Stimulated activated effector memory CD8-positive, alpha-beta T cell treated with anti-CD3 and anti-CD28 coated beads, Interleukin-12 subunit alpha, Interleukin-12 subunit beta, amount 100 ng/mL, for 72 hours (primary cell): ENCODE results near the gene RFNG.

Experiments
- ATAC-seq: fragments of 150-1000 bp; cut with Tn5 transposase; 2 replicates; pipeline ENCODE4 v1.10.0; 2021
- DNase-seq, 2 donors: peaks; one replicate each; pipeline ENCODE4 v3.0.0; 2021 to 2022; ENCODE audit warnings: low spot score in 2 of 2
- H3K27ac Mint-ChIP-seq: one replicate; pipeline ENCODE4 v1.8.0; 2022; ENCODE audit warnings: mild to moderate bottlenecking, mixed read lengths
- H3K36me3 Mint-ChIP-seq: one replicate; pipeline ENCODE4 v1.8.0; 2022; ENCODE audit warnings: mild to moderate bottlenecking, mixed read lengths
- H3K4me1 Mint-ChIP-seq: one replicate; pipeline ENCODE4 v1.8.0; 2022; ENCODE audit warnings: mixed read lengths
- H3K4me3 Mint-ChIP-seq: one replicate; pipeline ENCODE4 v1.8.0; 2022; ENCODE audit warnings: mild to moderate bottlenecking, mixed read lengths
- H3K9me3 Mint-ChIP-seq: one replicate; pipeline ENCODE4 v1.8.0; 2022; ENCODE audit warnings: mixed read lengths

The RFNG gene

DNA sequence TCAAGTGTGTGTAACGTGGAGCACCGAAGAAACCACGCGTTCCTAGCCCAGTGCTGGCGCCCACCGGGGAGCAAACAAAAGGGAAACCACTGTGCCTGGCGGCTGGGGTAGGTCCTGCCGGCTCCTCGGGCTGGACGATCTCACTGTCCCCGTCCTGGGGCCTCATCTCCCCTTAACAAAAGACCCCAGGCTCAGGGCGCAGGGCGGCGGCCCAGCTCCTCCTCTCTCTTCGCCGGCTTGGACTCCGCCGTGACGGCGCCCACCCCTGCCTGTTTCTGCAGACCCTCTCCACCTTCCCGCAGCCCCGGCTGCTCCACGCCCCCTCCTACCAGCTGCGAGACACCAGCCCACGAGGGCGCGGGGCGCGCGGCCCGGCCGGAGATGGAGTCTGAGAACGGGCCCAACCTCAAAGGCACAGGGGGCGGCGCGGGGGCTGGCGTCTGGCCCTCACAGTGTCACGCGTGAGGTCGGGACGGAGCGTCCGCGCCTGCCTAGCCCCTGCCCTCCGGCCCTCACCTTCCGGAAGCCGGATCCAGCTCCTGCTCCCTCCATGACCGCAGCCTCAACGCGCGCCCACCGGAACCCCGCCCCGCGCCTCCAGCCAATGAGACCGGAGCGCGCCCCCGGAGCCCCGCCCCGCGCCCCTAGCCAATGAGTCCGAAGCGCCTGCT lies 29.2 kb downstream of the RFNG start, which contains the start of gene CENPX:
Gene CENPX, minus strand, starts transcription at position 569 of the 671 bp plus-strand sequence. Its CDS starts 17 bp downstream, at position 552.
- DNase-seq, result peak in 1 of 2 donors; percentile 66
- Mint-ChIP-seq H3K27ac (peak within 1 kb of the TSS; percentile 68), H3K9me3 (no peaks in the 10 kb centered on the region), H3K4me3 (peak within 1 kb of the TSS; percentile 79), H3K4me1 (peaks cover 32% of the 10 kb centered on the region), H3K36me3 (peaks cover 20% of the 10 kb centered on the region)
- peak; percentile 17 for ATAC-seq

GRCh38 chr17:82021900-82022309 lies 29.7 kb downstream of the RFNG start:
- Mint-ChIP-seq H3K36me3 (peaks cover 18% of the 10 kb centered on the region), H3K4me1 (peaks cover 26% of the 10 kb centered on the region), H3K4me3 (peak overlapping the region; percentile 79), H3K9me3 (no peaks in the 10 kb centered on the region), H3K27ac (peak overlapping the region; percentile 68)
- DNase-seq (no peak), ATAC-seq (no peak)

DNA sequence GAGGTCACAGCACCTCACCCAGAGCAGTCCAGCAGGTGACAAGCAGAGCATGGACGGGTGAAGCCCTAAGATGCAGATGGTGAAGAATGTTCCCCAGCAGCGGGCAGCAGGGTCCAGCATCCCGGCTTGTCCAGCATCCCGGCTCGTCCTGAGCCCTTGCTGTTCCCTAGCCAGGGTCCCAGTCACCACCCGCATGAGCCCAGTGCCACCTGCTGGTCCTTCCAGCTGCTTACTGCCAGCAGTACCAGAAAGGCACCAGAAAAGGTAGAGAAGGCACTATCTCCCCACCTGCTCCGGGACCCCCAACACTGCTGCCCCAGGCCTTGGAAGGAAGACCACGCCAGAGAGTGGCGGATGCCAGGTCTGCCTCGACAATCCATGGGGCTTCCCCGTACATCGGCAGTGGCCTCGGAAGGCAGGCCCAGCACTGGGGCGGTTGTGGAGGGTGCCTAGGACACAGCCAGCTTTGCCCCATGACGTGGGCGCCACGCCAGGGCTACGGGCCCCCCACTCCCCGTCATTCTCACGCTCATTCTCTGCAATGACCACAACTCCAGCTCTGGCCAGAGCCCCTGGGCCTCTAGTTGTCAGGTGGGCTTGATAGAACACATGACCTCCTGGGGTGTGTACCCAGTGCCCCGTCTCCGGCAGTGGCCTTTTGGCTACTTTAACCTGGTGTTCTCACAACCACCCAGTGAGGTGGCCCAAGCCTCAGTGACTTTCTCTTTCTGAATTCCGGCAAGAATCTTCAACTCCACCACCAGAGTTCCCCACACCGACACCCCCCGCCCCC lies 30.3 kb downstream of the RFNG start:
- DNase-seq, result peak in 1 of 2 donors; percentile 75
- H3K4me3 Mint-ChIP-seq, result peak overlapping the region; percentile 79

GRCh38 chr17:82020572-82021106 lies 31.0 kb downstream of the RFNG start:
- ATAC-seq, result no peak

More for the DNA sequence above, 30.3 kb downstream of the RFNG start:
- ATAC-seq, result no peak
- Mint-ChIP-seq H3K4me1 (peaks cover 26% of the 10 kb centered on the region), H3K27ac (peak overlapping the region; percentile 68), H3K36me3 (peaks cover 18% of the 10 kb centered on the region), H3K9me3 (no peaks in the 10 kb centered on the region)

DNA sequence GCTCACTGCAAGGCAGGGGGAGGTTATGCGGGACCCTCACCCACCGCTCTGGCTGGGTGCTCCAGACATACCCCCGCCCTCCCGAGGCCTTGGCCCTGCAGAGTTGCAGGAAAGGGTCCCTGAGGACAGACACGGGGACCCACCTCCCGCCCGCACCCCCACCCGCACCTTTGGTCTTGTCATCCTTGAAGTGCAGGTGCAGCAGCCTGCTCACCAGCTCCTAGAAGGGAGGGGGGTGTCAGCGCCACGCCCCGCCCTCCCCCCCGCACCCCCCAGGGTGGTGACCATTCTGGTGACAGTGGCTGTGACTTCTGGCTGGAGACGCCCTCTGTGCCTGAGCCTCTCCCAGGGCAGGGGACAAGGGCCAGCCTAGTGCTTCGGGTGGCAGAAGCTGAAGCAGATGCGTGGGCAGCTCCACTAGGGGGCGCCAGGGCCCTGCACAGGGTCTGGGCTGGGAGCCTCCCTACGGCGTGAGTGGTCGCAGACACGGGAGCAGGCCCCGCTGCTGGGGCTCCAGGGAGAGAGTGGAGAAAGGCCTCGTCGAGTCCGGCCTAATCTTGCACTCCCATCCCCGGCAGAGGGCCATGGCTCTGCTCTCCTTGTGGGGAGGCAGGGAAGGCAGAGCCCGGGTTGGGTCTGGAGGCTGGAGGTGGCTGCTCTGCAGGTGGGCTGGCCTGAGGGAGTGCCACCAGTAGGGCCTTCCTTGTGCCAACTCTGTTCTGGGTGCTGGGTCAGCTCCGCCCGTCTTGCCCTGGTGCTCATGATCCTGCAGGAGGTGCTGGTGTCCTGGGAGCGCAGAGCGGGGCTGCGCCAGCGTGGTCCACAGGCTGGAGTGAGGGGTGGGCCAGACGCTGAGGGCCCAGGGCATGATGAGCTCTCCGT lies 31.7 kb downstream of the RFNG start:
- peaks cover 18% of the 10 kb centered on the region for H3K36me3 Mint-ChIP-seq
- no peak overlapping the region for H3K27ac Mint-ChIP-seq
- DNase-seq, result peak; percentile 69 to 87
- H3K4me1 Mint-ChIP-seq, result peaks cover 26% of the 10 kb centered on the region
- H3K9me3 Mint-ChIP-seq, result no peaks in the 10 kb centered on the region
- peak overlapping the region; percentile 79 for H3K4me3 Mint-ChIP-seq
- no peak for ATAC-seq

More at GRCh38 chr17:82020572-82021106, 31.0 kb downstream of the RFNG start:
- Mint-ChIP-seq H3K4me1 (peaks cover 26% of the 10 kb centered on the region), H3K9me3 (no peaks in the 10 kb centered on the region), H3K4me3 (peak overlapping the region; percentile 79), H3K36me3 (peaks cover 18% of the 10 kb centered on the region), H3K27ac (no peak overlapping the region)
- DNase-seq, result no peak

GRCh38 chr17:82018989-82019689 lies 32.5 kb downstream of the RFNG start:
- Mint-ChIP-seq H3K36me3 (peaks cover 18% of the 10 kb centered on the region), H3K4me3 (no peak overlapping the region), H3K4me1 (peaks cover 24% of the 10 kb centered on the region), H3K27ac (no peak overlapping the region), H3K9me3 (no peaks in the 10 kb centered on the region)
- ATAC-seq (no peak), DNase-seq (no peak)

DNA sequence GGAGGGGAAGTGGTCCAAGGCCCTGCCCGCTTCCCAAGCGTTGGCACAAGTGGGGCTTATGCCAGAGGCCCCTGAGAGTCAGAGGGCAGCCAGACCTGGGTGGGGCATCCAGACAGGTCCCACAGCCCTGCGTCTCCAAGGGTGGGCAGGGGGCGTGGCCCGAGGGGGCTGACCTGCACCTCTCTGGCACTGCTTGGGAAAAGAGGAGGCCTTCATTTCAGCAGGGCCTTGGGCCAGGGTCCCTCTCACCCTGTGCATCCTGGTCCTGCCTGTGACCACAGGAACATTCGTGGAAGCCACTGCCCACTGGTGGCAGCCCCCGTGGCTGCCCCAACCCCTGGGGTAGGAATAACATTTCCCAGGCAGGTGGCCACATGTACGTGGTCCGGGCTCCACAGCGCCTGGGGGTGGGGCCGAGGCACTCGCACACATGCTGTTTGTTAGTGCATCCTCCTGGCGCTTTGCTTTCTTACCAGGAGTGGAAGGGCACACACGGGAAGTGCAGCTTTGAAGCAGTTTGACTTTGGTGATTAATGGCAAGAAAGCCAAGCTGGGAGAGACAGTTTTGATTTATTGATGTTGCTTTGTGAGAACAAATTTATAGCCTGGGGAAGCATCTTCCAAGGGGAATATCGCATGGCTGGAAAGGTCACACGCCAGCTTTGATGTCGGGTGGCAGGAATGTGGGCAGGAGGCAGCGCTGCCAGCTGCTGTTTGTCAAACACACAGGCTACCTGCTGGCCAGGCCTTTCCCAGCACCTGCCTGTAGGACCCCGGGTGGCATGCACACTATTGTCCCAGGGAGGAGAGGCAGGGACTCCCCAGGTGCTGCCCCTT lies 33.2 kb downstream of the RFNG start:
- no peak for DNase-seq
- ATAC-seq, result no peak
- peaks cover 18% of the 10 kb centered on the region for H3K36me3 Mint-ChIP-seq
- H3K9me3 Mint-ChIP-seq, result no peaks in the 10 kb centered on the region
- H3K27ac Mint-ChIP-seq, result no peak overlapping the region
- peaks cover 19% of the 10 kb centered on the region for H3K4me1 Mint-ChIP-seq
- H3K4me3 Mint-ChIP-seq, result no peak overlapping the region

DNA sequence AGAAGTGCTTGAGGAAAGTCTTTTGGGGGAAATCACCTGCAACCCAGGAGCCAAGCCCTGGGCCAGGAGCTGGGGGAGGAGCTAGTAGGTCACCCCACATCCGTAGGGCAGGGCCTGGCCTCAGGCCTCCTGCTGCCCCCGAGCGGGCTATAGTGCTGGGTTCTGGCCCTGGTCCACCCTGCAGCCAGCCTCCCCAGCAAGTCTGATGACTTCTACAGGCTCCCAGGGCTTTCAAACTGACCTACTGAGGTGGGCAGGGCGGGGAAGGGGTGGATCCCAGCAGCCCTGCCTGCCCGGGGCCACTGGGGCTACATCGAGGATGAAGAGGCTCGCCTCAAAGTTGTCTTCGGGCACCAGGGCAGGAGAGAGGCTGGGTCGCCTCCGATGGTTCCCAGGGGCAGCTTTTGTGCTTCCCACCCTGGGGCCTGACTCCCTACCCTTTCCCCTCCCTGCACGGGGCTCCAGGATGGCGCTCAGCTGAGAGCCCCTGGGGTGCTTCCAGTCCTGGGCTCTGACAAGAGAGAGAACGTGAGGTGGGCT lies 33.9 kb downstream of the RFNG start:
- peaks cover 19% of the 10 kb centered on the region for H3K4me1 Mint-ChIP-seq
- no peak overlapping the region for H3K27ac Mint-ChIP-seq
- DNase-seq (no peak), ATAC-seq (no peak)
- no peaks in the 10 kb centered on the region for H3K9me3 Mint-ChIP-seq
- H3K4me3 Mint-ChIP-seq, result no peak overlapping the region
- H3K36me3 Mint-ChIP-seq, result peaks cover 13% of the 10 kb centered on the region

DNA sequence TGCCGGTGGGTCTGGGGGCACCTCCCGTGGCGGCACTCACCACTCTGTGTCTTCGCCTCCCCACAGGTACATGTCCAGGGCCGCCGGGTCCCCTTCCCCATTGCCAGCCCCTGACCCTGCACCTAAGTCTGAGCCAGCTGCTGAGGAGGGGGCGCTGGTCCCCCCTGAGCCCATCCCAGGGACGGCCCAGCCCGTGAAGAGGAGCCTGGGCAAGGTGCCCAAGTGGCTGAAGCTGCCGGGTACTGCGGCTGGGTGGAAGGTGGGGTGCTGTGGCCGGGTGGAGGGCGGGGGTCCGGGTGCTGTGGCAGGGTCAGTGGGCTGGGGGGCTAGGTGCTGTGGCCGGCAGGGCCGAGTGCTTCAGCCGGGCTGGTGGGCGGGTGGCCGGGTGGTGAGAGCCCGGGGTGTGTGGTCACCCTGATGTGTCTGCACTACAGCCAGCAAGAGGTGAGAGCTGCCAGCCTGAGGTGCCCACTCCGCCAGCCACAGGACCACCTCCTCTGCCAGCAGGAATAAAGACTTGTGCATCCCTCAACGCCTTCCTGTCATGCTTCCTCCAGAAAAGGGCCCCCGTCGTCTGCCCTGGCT lies 34.6 kb downstream of the RFNG start:
- Mint-ChIP-seq H3K4me1 (peaks cover 17% of the 10 kb centered on the region), H3K27ac (no peak overlapping the region)

GRCh38 chr17:82016061-82016874 lies 35.3 kb downstream of the RFNG start:
- Mint-ChIP-seq H3K36me3 (peaks cover 11% of the 10 kb centered on the region), H3K4me1 (peaks cover 10% of the 10 kb centered on the region)

More for the DNA sequence above, 34.6 kb downstream of the RFNG start:
- H3K4me3 Mint-ChIP-seq, result no peak overlapping the region
- DNase-seq (no peak), ATAC-seq (no peak)
- no peaks in the 10 kb centered on the region for H3K9me3 Mint-ChIP-seq
- peaks cover 11% of the 10 kb centered on the region for H3K36me3 Mint-ChIP-seq

GRCh38 chr17:82015311-82015971 lies 36.2 kb downstream of the RFNG start:
- Mint-ChIP-seq H3K4me1 (peaks cover 5% of the 10 kb centered on the region), H3K27ac (no peak overlapping the region), H3K36me3 (peaks cover 6% of the 10 kb centered on the region), H3K4me3 (no peak overlapping the region), H3K9me3 (no peaks in the 10 kb centered on the region)
- no peak for DNase-seq
- no peak for ATAC-seq

More at GRCh38 chr17:82016061-82016874, 35.3 kb downstream of the RFNG start:
- no peak overlapping the region for H3K27ac Mint-ChIP-seq
- no peak for DNase-seq
- no peak for ATAC-seq
- H3K4me3 Mint-ChIP-seq, result no peak overlapping the region
- H3K9me3 Mint-ChIP-seq, result no peaks in the 10 kb centered on the region

DNA sequence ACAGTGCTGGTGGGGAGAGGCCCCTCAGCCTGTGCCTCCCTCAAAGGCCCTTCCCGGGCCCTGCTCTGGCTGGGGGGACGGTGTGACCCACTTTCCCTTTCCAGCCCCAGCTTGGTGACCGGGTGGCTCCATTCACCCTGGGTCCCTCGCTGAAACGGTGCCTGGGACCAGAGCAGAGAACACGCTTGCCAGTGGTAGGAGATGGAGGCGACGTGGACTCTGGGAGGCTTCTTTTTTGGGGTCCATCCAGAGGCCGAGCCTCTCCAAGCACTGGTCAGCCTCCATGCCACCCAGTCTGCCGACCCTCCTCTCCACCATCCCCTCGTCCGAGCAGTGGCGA lies 36.7 kb downstream of the RFNG start:
- DNase-seq (no peak), ATAC-seq (no peak)
- no peaks in the 10 kb centered on the region for H3K9me3 Mint-ChIP-seq
- no peak overlapping the region for H3K4me3 Mint-ChIP-seq
- no peak overlapping the region for H3K27ac Mint-ChIP-seq
- H3K4me1 Mint-ChIP-seq, result no peaks in the 10 kb centered on the region
- peaks cover 6% of the 10 kb centered on the region for H3K36me3 Mint-ChIP-seq
